A673 (cell line): ENCODE results near the gene SPINT4. TPM values are rescaled to one million over a fixed set of nuclear protein-coding genes. Genes with fewer than 3 reads are reported as not detected.
"Not testable (repeated sequence)": the region's sequence is repeated elsewhere in the genome, so short reads cannot be mapped to it uniquely, and the experiment has no call there.

Experiments used
- BruUV-seq: library from RNA; stranded (reverse); fragments of 400-500 nt; replicated peaks from 2 replicates; lab custom pipeline; 2021; lab: Mats Ljungman, UMichigan
- CTCF ChIA-PET: fragments of 300-600 bp; sonication (Branson Sonifier 250); formaldehyde crosslinking; loops from one replicate; lab custom pipeline; 2022; ENCODE audit warnings: antibody characterized with exemption; lab: Charles Lee
- POLR2A ChIA-PET: fragments of 300-600 bp; sonication (Branson Sonifier 250); formaldehyde crosslinking; loops from one replicate; lab custom pipeline; 2022; ENCODE audit warnings: antibody characterized with exemption; ENCODE audit not compliant: low non-redundant PET; lab: Charles Lee
- DNase-seq: peaks from one replicate; pipeline ENCODE4 v3.0.0-alpha.2; 2015; ENCODE audit warnings: low spot score
- H3K27ac ChIP-seq: fragments of 200-600 bp; sonication (generic); 2 replicates; pipeline ENCODE4 v1.5.1; 2016; ENCODE audit warnings: mixed run types, low read depth, mild to moderate bottlenecking, mixed read lengths, antibody characterized with exemption, low read length; ENCODE audit not compliant: poor library complexity, severe bottlenecking
- H3K27me3 ChIP-seq: fragments of 200-600 bp; sonication (generic); replicated peaks from 2 replicates; pipeline ENCODE4 v1.6.1; 2017; ENCODE audit warnings: mixed run types, low read depth, mild to moderate bottlenecking, mixed read lengths, antibody characterized with exemption, low read length; ENCODE audit not compliant: insufficient read depth, poor library complexity
- H3K36me3 ChIP-seq: fragments of 200-600 bp; sonication (generic); 2 replicates; pipeline ENCODE4 v1.6.1; 2016; ENCODE audit warnings: mixed run types, mild to moderate bottlenecking, mixed read lengths, antibody characterized with exemption, low read length; ENCODE audit not compliant: insufficient read depth, poor library complexity, severe bottlenecking
- H3K4me1 ChIP-seq: fragments of 200-600 bp; sonication (generic); 2 replicates; pipeline ENCODE4 v1.6.1; 2017; ENCODE audit warnings: mixed run types, mild to moderate bottlenecking, mixed read lengths, antibody characterized with exemption, low read length; ENCODE audit not compliant: insufficient read depth, poor library complexity, severe bottlenecking
- H3K4me3 ChIP-seq: fragments of 200-600 bp; sonication (generic); 2 replicates; pipeline ENCODE4 v1.5.1; 2016; ENCODE audit warnings: low read depth, mixed run types, mild to moderate bottlenecking, mixed read lengths, low read length; ENCODE audit not compliant: poor library complexity, severe bottlenecking
- H3K9me3 ChIP-seq: fragments of 200-600 bp; sonication (generic); 2 replicates; pipeline ENCODE4 v1.6.1; 2016; ENCODE audit warnings: mixed run types, low read depth, mild to moderate bottlenecking, mixed read lengths, antibody characterized with exemption, low read length; ENCODE audit not compliant: poor library complexity, severe bottlenecking
- CTCF ChIP-seq: fragments of 300-800, 200-600 bp; sonication (generic); conservative IDR thresholded peaks from 2 replicates; pipeline ENCODE4 v1.5.1; 2017; ENCODE audit warnings: low read depth, mild to moderate bottlenecking, antibody characterized with exemption, low read length, moderate library complexity, mixed read lengths
- EZH2 ChIP-seq: fragments of 200-600 bp; sonication (generic); IDR thresholded peaks from 2 replicates; pipeline ENCODE4 v1.6.1; 2017; ENCODE audit warnings: borderline replicate concordance, low read depth, mild to moderate bottlenecking, mixed read lengths, antibody characterized with exemption, low read length; ENCODE audit not compliant: poor library complexity, severe bottlenecking
- intact Hi-C: fragments of 100-400 bp; cut with micrococcal nuclease; formaldehyde crosslinking; loops from one replicate; pipeline ENCODE4 v1.10.0; 2022; ENCODE audit not compliant: unreplicated experiment
- total RNA-seq: library from RNA; stranded (reverse); gene quantifications from 2 replicates; pipeline ENCODE4 v1.2.3, GENCODE V29; 2021

Gene SPINT4
- total RNA-seq, 1 experiment from 2014 or later = not detected

DNA sequence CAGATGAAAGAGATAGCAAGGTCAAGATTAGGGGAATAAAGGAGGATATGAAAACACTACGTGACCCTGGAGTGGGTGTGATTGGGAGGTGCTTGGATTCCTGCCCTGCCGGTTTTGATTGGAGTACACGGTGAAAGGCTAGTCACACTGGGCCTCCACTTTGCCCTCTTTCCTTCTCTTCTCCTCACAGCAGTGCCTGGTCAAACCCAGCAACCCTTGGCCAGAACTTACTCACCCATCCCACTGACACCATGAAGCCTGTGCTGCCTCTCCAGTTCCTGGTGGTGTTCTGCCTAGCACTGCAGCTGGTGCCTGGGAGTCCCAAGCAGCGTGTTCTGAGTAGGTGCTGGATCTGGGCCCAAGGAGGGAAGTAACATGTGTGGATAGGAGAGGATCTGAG lies 20.3 kb upstream of the SPINT4 start, which contains the start of gene WFDC13:
Gene WFDC13, plus strand, starts transcription at position 166 of the 400 bp plus-strand sequence. Its CDS starts 86 bp downstream, at position 252.
- DNase-seq = no peak
- intact Hi-C loops = no loop called here
- H3K9me3 ChIP-seq = no peaks in the 10 kb centered on the region
- POLR2A ChIA-PET = no interaction called here
- BruUV-seq = no TSS peak
- H3K4me1 ChIP-seq = no peaks in the 10 kb centered on the region
- H3K27me3 ChIP-seq = peaks cover 18% of the 10 kb centered on the region
- no peak within 1 kb of the TSS for H3K4me3 ChIP-seq
- CTCF ChIA-PET = no interaction called here
- no peaks in the 10 kb centered on the region for H3K36me3 ChIP-seq
- no peak for TF ChIP-seq CTCF
- TF ChIP-seq EZH2 = no peak
- H3K27ac ChIP-seq = no peak within 1 kb of the TSS

DNA sequence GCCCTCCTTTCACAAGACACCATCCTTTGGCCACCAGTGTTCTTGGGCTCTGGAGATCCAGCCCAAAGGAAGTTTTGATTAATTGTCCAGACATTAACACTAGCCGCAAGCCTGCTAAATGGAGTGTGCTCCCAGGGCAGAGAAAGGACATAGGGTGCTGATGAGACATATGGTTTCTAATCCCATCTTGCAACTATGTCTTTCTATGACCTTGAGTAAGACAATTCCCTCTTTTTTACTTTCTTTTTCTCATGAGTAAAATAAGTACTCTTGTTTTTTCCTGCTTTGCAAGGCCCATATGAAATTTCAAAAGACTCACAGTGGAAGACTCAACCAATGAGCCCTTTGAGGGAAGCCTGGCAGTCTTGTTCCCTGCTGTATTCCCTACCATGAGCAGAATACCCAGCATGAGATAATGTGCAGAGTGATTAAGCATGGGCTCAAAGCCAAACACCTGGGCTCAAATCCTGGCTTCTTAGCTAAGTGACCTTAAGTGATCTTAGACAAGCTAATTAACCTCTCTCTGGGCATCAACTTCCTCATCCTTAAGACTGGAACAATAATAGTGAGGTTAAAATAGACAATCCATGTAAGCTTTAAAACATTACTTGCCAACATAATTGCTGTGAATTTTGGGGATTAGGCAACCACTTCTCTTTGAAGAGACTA lies 17.0 kb upstream of the SPINT4 start, which contains the start of gene WFDC10B:
Gene WFDC10B, minus strand, starts transcription at position 51 of the 669 bp plus-strand sequence. CDS start 19,027 bp downstream, outside the sequence.
- H3K9me3 ChIP-seq = no peaks in the 10 kb centered on the region
- TF ChIP-seq EZH2 (no peak), CTCF (no peak)
- no peak for DNase-seq
- no TSS peak for BruUV-seq
- H3K27me3 ChIP-seq = peaks cover 23% of the 10 kb centered on the region
- ChIA-PET POLR2A (no interaction called here), CTCF (no interaction called here)
- no peaks in the 10 kb centered on the region for H3K36me3 ChIP-seq
- H3K27ac ChIP-seq = no peak within 1 kb of the TSS
- intact Hi-C loops = no loop called here
- no peaks in the 10 kb centered on the region for H3K4me1 ChIP-seq
- no peak within 1 kb of the TSS for H3K4me3 ChIP-seq

- H3K4me3 ChIP-seq, DNase-seq, BruUV-seq, H3K4me1 ChIP-seq, H3K27me3 ChIP-seq, H3K27ac ChIP-seq, POLR2A ChIA-PET, H3K36me3 ChIP-seq, H3K9me3 ChIP-seq, CTCF ChIA-PET, intact Hi-C loops: not testable (repeated sequence)
Measured at GRCh38 chr20:45716141-45716688, 5.9 kb upstream of the SPINT4 start.
